Gastroesophageal sphincter (tissue), 3 donors: ENCODE data around the gene UBAP2.
"Not testable (repeated sequence)": the region's sequence is repeated elsewhere in the genome, so short reads cannot be mapped to it uniquely, and the experiment has no call there.

Experiments used
- CTCF ChIP-seq, 4 experiments: fragments of 200-600 bp in 2 of 4; fragments of 450-650 bp in 2 of 4; sonication (generic) in 1 of 4; IDR thresholded peaks; one replicate each; pipeline ENCODE4 v1.5.1; 2017 to 2019; ENCODE audit warnings: antibody characterized with exemption in 4 of 4, mild to moderate bottlenecking in 2 of 4, moderate library complexity in 2 of 4
- POLR2A ChIP-seq, 2 donors: fragments of 450-650 bp; IDR thresholded peaks; one replicate each; pipeline ENCODE4 v1.6.1; 2017; ENCODE audit warnings: antibody characterized with exemption in 2 of 2, mild to moderate bottlenecking in 2 of 2, moderate library complexity in 1 of 2

- not testable (repeated sequence) for TF ChIP-seq POLR2A, CTCF (IDR thresholded peaks at IDR 0.05)
These were observed 9.8 kb downstream of the UBAP2 start for GRCh38 chr9:34038851-34039250.
